SH-SY5Y (cell line): ENCODE data around the gene GMDS.

Experiments used
- GATA2 ChIP-seq: IDR thresholded peaks from 2 replicates; pipeline ENCODE4 v1.6.1; 2011; ENCODE audit warnings: mild to moderate bottlenecking, low read depth, low read length
- GATA3 ChIP-seq: IDR thresholded peaks from 2 replicates; pipeline ENCODE4 v1.6.1; 2011; ENCODE audit warnings: low read depth, mild to moderate bottlenecking, low read length, moderate library complexity

GRCh38 chr6:1722801-1723200 lies 522.6 kb downstream of the GMDS start:
- TF ChIP-seq GATA2 (no peak), GATA3 (no peak)
